ENCODE measurements around the gene GPR85.

Gene GPR85

DNA sequence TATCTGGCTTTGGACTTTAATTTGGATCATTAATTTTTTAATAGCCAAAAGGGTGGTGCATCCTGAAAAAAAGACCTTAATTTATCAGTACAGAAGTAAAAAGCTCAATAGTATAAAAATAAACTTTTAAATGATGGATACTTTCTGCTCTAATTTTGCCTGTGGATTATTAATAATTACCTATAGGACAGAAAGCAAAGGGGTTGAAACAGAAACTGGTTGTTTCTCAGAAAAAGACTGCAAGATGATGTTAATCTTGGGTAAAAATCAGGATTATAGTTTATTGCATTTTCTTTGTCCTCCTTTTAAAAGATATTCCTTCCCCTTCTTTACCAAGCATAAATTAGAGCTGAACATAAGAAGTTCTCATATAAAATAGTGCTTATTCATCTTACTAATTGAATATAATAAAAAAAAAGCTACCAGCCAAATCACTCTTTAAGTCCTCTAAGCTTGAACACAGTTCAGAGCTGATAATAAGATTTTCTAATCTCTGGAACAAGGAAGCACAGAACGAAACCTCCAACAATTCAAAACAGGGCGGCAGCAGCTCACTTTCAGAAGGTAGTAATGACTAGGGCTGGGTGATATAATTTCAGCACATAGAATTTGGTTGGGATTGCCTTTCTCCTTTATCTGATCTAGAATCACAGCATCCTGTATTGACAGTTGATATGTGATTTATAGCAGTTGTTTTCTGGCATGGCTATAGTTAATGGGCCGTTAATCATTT lies 8.1 kb upstream of the GPR85 start:
- no peak for DNase-seq (ENCODE audit: low spot score)
- TF ChIP-seq, protein P1, sequence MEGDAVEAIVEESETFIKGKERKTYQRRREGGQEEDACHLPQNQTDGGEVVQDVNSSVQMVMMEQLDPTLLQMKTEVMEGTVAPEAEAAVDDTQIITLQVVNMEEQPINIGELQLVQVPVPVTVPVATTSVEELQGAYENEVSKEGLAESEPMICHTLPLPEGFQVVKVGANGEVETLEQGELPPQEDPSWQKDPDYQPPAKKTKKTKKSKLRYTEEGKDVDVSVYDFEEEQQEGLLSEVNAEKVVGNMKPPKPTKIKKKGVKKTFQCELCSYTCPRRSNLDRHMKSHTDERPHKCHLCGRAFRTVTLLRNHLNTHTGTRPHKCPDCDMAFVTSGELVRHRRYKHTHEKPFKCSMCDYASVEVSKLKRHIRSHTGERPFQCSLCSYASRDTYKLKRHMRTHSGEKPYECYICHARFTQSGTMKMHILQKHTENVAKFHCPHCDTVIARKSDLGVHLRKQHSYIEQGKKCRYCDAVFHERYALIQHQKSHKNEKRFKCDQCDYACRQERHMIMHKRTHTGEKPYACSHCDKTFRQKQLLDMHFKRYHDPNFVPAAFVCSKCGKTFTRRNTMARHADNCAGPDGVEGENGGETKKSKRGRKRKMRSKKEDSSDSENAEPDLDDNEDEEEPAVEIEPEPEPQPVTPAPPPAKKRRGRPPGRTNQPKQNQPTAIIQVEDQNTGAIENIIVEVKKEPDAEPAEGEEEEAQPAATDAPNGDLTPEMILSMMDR (IDR thresholded peaks at IDR 0.05; ENCODE audit: extremely low read depth, missing control alignments): no peak

DNA sequence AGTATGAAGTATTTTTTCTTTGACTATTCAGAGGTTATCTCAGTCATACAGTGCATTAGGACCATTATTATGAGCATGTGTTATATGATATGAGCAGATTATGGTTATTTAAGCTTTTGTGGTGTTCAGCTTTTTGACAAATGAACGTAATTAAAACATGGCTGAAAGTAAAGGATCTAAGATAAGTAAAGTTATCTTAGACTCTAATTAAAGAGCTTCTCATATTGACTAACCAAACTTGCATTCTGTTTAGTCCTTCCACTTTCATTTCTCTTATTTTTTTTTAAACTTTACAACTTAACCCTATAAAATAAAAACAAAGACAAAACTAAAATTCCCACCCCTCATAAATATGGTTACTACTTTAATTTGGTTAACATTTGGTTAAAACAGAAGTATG lies 6.9 kb upstream of the GPR85 start:
- no peak for DNase-seq (ENCODE audit: low spot score)
- TF ChIP-seq, protein P1 (IDR thresholded peaks at IDR 0.05; ENCODE audit: extremely low read depth, missing control alignments): no peak

DNA sequence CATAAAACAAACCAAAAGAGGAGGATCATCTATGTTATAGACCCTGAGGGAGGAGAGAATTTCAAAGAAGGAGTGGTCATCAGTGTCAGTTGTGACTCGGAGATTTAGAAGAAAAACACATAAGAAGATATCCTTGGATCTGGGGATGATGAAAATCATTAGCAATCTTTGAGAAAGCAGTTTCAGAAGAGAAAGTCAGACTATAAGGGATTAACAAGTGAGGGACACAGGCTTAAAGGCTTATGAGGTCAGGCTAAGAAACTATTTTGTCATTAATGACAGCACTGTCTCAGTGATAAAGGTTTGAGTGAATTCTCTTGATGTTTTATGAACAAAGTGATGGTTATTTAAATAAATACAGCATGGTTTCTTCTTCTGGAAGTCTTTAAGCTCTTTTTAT lies 6.1 kb upstream of the GPR85 start:
- DNase-seq (ENCODE audit: low spot score): no peak
- TF ChIP-seq, protein P1 (IDR thresholded peaks at IDR 0.05; ENCODE audit: extremely low read depth, missing control alignments): no peak

DNA sequence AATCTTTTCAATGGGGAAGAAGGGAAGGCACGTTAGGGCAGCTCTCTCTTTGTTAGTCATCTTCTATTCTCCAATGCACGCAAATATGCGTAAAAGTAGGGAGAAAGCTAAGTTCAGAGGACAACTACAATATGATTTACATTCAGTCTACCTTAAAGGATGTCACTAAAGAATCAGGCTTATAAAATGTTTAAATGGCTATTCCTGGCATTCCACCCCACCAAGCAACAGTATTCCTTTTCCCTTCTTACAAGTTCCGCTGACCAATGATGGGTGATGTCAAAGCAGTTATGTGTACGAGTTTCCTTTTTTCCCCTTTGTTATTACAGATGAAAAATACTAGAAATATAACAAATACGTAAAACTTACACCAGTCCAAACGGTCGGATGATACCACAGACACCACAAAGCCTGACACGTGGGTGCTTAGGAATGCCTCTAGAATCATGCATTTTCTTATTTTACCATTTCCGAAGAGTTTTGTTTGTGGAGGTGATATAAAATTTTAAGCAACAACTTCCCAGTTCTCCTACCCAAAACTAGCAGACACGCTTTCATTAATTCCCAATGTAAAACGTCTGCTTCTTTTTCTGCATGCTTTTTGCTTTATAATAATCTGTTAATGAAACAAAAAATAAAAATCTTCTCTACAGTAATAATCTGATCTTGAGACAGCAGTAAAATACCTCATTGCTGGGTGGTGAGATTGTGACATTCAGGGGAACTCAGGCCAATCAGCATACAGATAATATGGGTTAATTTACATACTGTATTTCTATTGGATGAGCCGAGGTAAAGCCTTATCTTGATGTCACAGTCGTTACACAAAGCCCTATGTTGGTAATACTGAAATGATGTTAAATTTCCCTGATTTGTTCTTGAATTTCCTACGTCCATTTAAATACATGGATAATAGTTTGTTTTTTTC lies 708 bp upstream of the GPR85 start:
- TF ChIP-seq, protein P1 (IDR thresholded peaks at IDR 0.05; ENCODE audit: extremely low read depth, missing control alignments): no peak
- no peak for DNase-seq (ENCODE audit: low spot score)

DNA sequence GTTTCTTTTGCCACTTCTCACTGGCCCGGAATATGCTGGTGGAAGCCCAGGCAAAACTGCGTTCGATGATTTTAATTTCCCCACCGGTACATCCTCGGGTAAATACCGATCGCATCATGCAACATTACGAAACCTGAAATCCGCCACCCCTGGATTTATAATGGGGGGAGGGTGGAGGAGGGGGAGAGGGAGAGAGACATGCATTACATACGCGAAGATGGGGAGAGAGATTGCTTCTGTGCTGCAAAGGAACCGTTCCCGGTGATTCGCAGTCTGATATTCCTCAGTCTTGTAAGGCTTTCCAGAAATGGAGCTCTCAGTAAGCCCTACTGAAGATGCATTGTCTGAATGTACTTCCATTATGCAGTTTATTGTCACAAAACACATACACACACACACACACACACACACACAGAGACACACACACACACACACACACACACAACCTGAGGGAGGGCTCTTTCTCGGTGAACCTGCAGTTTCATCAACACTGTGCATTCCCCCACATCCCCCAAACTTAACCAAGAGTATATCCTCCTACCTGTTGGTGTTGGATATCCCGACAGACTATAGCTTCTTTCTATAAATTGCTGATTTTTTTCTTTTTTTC lies 741 bp downstream of the GPR85 start:
- no peak for DNase-seq (ENCODE audit: low spot score)
- TF ChIP-seq, protein P1 (IDR thresholded peaks at IDR 0.05; ENCODE audit: extremely low read depth, missing control alignments): no peak

DNA sequence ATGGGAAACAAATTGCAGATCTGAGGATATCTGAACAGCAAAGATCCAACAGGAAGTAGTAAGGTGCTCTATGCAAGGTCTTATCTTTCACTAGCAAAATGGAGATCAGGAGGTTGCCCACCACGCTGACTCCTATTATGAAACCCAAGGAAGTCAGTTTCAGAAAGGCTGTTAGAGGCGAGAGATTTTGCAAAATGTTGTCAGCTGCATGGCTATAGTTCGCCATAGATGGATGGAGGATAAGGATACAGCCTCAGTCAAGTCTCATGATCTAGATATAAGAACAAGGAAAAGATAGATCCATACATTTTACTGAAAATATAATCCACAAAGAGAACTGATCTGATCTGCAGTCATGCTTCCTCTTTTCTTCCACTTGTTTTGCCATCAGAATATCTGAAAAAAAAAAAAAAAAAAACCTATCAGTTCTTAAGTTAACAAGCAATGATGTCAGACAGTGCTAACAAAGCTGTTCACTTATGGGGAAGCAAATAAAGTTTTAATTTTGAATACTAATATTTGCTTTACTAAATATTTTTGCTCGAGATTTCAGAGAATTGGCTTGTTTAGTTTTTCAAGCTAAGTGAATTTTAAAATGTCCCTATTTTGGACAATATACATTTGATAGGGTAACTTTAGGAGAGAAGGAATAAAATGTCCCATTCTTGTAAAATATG lies 2.0 kb downstream of the GPR85 start:
- DNase-seq (ENCODE audit: low spot score): no peak
- TF ChIP-seq, protein P1 (IDR thresholded peaks at IDR 0.05; ENCODE audit: extremely low read depth, missing control alignments): no peak
